H9 (cell line): ENCODE results near the gene GABBR2. TPM values are rescaled to one million over a fixed set of nuclear protein-coding genes. Genes with fewer than 3 reads are reported as not detected.

Experiments used
- DNase-seq: peaks from one replicate; pipeline ENCODE4 v3.0.0-alpha.2; 2017
- H2AFZ ChIP-seq: one replicate; pipeline ENCODE4 v1.6.1; 2013; ENCODE audit warnings: mild to moderate bottlenecking, low read length, control low read depth, moderate library complexity
- H2AK5ac ChIP-seq: 2 replicates; pipeline ENCODE4 v1.6.1; 2013; ENCODE audit warnings: low read length, control low read depth, mixed read lengths; ENCODE audit not compliant: insufficient read length
- H2BK120ac ChIP-seq: one replicate; pipeline ENCODE4 v1.6.1; 2013; ENCODE audit warnings: low read depth, mild to moderate bottlenecking, low read length, control low read depth, inconsistent platforms; ENCODE audit not compliant: poor library complexity, severe bottlenecking
- H2BK12ac ChIP-seq: 2 replicates; pipeline ENCODE4 v1.6.1; 2013; ENCODE audit warnings: low read length, control low read depth, mixed read lengths, low read depth; ENCODE audit not compliant: insufficient read length
- H2BK15ac ChIP-seq: 2 replicates; pipeline ENCODE4 v1.6.1; 2013; ENCODE audit warnings: low read depth, low read length, control low read depth
- H2BK20ac ChIP-seq: one replicate; pipeline ENCODE4 v1.6.1; 2013; ENCODE audit warnings: low read depth, mild to moderate bottlenecking, low read length, control low read depth, inconsistent platforms; ENCODE audit not compliant: poor library complexity, severe bottlenecking
- H2BK5ac ChIP-seq: 2 replicates; pipeline ENCODE4 v1.6.1; 2013; ENCODE audit warnings: low read length, control low read depth, mixed read lengths; ENCODE audit not compliant: insufficient read length
- H3K14ac ChIP-seq: 2 replicates; pipeline ENCODE4 v1.6.1; 2013; ENCODE audit warnings: low read length, control low read depth; ENCODE audit not compliant: insufficient read depth
- H3K18ac ChIP-seq: 2 replicates; pipeline ENCODE4 v1.6.1; 2013; ENCODE audit warnings: low read depth, mild to moderate bottlenecking, mixed read lengths, low read length, control low read depth; ENCODE audit not compliant: insufficient read length
- H3K23ac ChIP-seq: 2 replicates; pipeline ENCODE4 v1.6.1; 2013; ENCODE audit warnings: low read length, control low read depth, mixed read lengths, low read depth; ENCODE audit not compliant: insufficient read length
- H3K23me2 ChIP-seq: 2 replicates; pipeline ENCODE4 v1.6.1; 2013; ENCODE audit warnings: low read depth, mild to moderate bottlenecking, mixed read lengths, low read length, control low read depth; ENCODE audit not compliant: insufficient read length, poor library complexity, severe bottlenecking
- H3K27ac ChIP-seq: 2 replicates; pipeline ENCODE4 v1.5.1; 2013; ENCODE audit warnings: low read length, control low read depth, mixed read lengths, low read depth; ENCODE audit not compliant: insufficient read length
- H3K27me3 ChIP-seq: 2 replicates; pipeline ENCODE4 v1.6.1; 2013; ENCODE audit warnings: low read length, control low read depth, inconsistent platforms; ENCODE audit not compliant: insufficient read depth
- H3K4ac ChIP-seq: 2 replicates; pipeline ENCODE4 v1.6.1; 2013; ENCODE audit warnings: low read depth, mild to moderate bottlenecking, control low read depth, inconsistent platforms, low read length, moderate library complexity
- H3K4me1 ChIP-seq: 2 replicates; pipeline ENCODE4 v1.6.1; 2013; ENCODE audit warnings: low read length, control low read depth, inconsistent platforms; ENCODE audit not compliant: insufficient read depth
- H3K4me2 ChIP-seq: 2 replicates; pipeline ENCODE4 v1.6.1; 2013; ENCODE audit warnings: low read length, control low read depth, mixed read lengths; ENCODE audit not compliant: insufficient read length, insufficient read depth
- H3K56ac ChIP-seq: 2 replicates; pipeline ENCODE4 v1.6.1; 2013; ENCODE audit warnings: low read depth, mild to moderate bottlenecking, mixed read lengths, low read length, control low read depth; ENCODE audit not compliant: insufficient read length
- H3K79me1 ChIP-seq: 2 replicates; pipeline ENCODE4 v1.6.1; 2013; ENCODE audit warnings: low read depth, mild to moderate bottlenecking, moderate library complexity, low read length, control low read depth, inconsistent platforms; ENCODE audit not compliant: insufficient read depth, poor library complexity, severe bottlenecking
- H3K79me2 ChIP-seq: 2 replicates; pipeline ENCODE4 v1.6.1; 2013; ENCODE audit warnings: low read length, control low read depth, inconsistent platforms; ENCODE audit not compliant: insufficient read depth
- H3K9ac ChIP-seq: 2 replicates; pipeline ENCODE4 v1.6.1; 2013; ENCODE audit warnings: low read length, control low read depth, mixed read lengths; ENCODE audit not compliant: insufficient read length; ENCODE audit errors: extremely low read depth
- H3K9me3 ChIP-seq: one replicate; pipeline ENCODE4 v1.6.1; 2013; ENCODE audit warnings: low read depth, low read length, inconsistent platforms; ENCODE audit not compliant: control insufficient read depth
- H3T11ph ChIP-seq: one replicate; pipeline ENCODE4 v1.6.1; 2013; ENCODE audit warnings: mild to moderate bottlenecking, low read length, control low read depth, inconsistent platforms
- H4K20me1 ChIP-seq: one replicate; pipeline ENCODE4 v1.6.1; 2013; ENCODE audit not compliant: control insufficient read depth, insufficient read length, insufficient read depth
- H4K5ac ChIP-seq: 2 replicates; pipeline ENCODE4 v1.6.1; 2013; ENCODE audit warnings: low read depth, mild to moderate bottlenecking, mixed read lengths, low read length, control low read depth; ENCODE audit not compliant: insufficient read length
- H4K8ac ChIP-seq: replicated peaks from 2 replicates; pipeline ENCODE4 v1.6.1; 2013; ENCODE audit warnings: low read length, control low read depth, mixed read lengths, low read depth; ENCODE audit not compliant: insufficient read length
- H4K91ac ChIP-seq: 2 replicates; pipeline ENCODE4 v1.6.1; 2013; ENCODE audit warnings: low read depth, mild to moderate bottlenecking, moderate library complexity, mixed read lengths, low read length, control low read depth; ENCODE audit not compliant: insufficient read length
- H3K27ac Mint-ChIP-seq, 3 experiments: 2 replicates in 2 of 3; 3 replicates in 1 of 3; pipeline ENCODE4 v1.8.0; 2020 to 2021; ENCODE audit warnings: mixed read lengths in 3 of 3, mild to moderate bottlenecking in 1 of 3, moderate library complexity in 1 of 3
- H3K27me3 Mint-ChIP-seq: 2 replicates; pipeline ENCODE4 v1.8.0; 2021; ENCODE audit warnings: low read depth, mild to moderate bottlenecking, moderate library complexity, mixed read lengths
- H3K36me3 Mint-ChIP-seq, 3 experiments: 2 replicates in 2 of 3; 3 replicates in 1 of 3; pipeline ENCODE4 v1.8.0; 2020 to 2021; ENCODE audit warnings: low read depth in 3 of 3, mixed read lengths in 3 of 3; ENCODE audit not compliant: insufficient read depth in 1 of 3
- H3K4me1 Mint-ChIP-seq, 2 experiments: 2 replicates each; pipeline ENCODE4 v1.8.0; 2020; ENCODE audit warnings: mixed read lengths in 2 of 2
- H3K4me3 Mint-ChIP-seq, 2 experiments: 2 replicates in 1 of 2; 3 replicates in 1 of 2; pipeline ENCODE4 v1.8.0; 2020 to 2021; ENCODE audit warnings: mild to moderate bottlenecking in 2 of 2, mixed read lengths in 2 of 2, moderate library complexity in 1 of 2
- H3K9me3 Mint-ChIP-seq, 2 experiments: 2 replicates in 1 of 2; 3 replicates in 1 of 2; pipeline ENCODE4 v1.8.0; 2020; ENCODE audit warnings: mild to moderate bottlenecking in 2 of 2, mixed read lengths in 2 of 2, moderate library complexity in 1 of 2
- WGBS: extraction: QIAGEN DNeasy Blood & Tissue Kit; methylation state at CpG from one replicate; pipeline ENCODE4 v1.1.7; 2013; ENCODE audit warnings: missing lambda C conversion rate, low lambda C conversion rate, mixed read lengths; ENCODE audit not compliant: insufficient read length; ENCODE audit errors: extremely low coverage; 5-methylcytosine and 5-hydroxymethylcytosine counted together
- total RNA-seq: library from RNA; stranded (reverse); gene quantifications from 2 replicates; pipeline ENCODE4 v1.2.1, GENCODE V29; 2021
- TF ChIP-seq, protein P1 (sequence below): fragments of 200-600 bp; sonication (generic); conservative IDR thresholded peaks from 3 replicates; pipeline ENCODE4 v1.8.0; 2021; ENCODE audit warnings: antibody characterized with exemption, mild to moderate bottlenecking

The GABBR2 gene
- total RNA-seq, 1 experiment from 2014 or later, result 0.66 TPM

DNA sequence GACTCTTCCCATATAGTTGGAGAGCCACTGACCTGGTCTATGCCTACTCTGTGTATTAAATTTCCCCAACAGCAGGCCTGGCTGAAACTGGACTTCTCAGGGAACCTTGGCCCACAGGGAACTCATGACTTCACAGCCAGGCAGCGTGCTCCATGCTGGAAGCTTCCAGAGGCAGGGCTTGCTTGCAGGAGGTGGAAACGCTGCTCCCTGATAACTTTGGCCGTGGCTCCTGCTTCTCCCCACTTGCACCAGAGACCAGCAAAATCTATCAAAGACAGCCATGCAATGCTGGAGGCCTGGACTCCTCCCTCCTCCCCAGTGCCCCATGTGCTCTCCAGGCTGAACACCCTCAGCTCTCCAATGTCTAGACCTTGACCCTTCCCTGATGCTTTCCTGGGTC is 137.1 kb downstream of the GABBR2 start:
- Histone ChIP-seq H3K4me1 (no peaks in the 10 kb centered on the region), H3K79me2 (no peaks in the 10 kb centered on the region), H2BK15ac (no peak overlapping the region), H3K79me1 (no peaks in the 10 kb centered on the region), H3K9me3 (no peaks in the 10 kb centered on the region), H2BK120ac (no peak overlapping the region), H3K9ac (no peak overlapping the region), H3K23ac (no peak overlapping the region), H4K91ac (no peak overlapping the region), H3K23me2 (no peaks in the 10 kb centered on the region), H3K14ac (no peak overlapping the region), H2AK5ac (no peak overlapping the region), H3T11ph (no peak overlapping the region), H3K27me3 (no peaks in the 10 kb centered on the region), H3K56ac (no peak overlapping the region), H3K18ac (no peak overlapping the region), H2BK12ac (no peak overlapping the region), H2BK20ac (no peak overlapping the region), H2AFZ (no peak overlapping the region), H2BK5ac (no peak overlapping the region), H3K27ac (no peak overlapping the region), H3K4me2 (no peak overlapping the region), H4K20me1 (no peaks in the 10 kb centered on the region), H3K4ac (no peak overlapping the region), H4K5ac (no peak overlapping the region), H4K8ac (no peak overlapping the region)
- Mint-ChIP-seq H3K4me1 (peaks cover 0 to 5% of the 10 kb centered on the region in 2 experiments; a peak in 2 of 4 replicates), H3K27me3 (peaks cover 2% of the 10 kb centered on the region), H3K27ac (no peak overlapping the region; a peak in 1 of 7 replicates), H3K36me3 (no peaks in the 10 kb centered on the region; a peak in 1 of 7 replicates), H3K4me3 (no peak overlapping the region), H3K9me3 (no peaks in the 10 kb centered on the region)
- DNase-seq, result no peak
- WGBS, result no CpG with 5 or more reads among the region's 3 CpGs
- TF ChIP-seq, protein P1, sequence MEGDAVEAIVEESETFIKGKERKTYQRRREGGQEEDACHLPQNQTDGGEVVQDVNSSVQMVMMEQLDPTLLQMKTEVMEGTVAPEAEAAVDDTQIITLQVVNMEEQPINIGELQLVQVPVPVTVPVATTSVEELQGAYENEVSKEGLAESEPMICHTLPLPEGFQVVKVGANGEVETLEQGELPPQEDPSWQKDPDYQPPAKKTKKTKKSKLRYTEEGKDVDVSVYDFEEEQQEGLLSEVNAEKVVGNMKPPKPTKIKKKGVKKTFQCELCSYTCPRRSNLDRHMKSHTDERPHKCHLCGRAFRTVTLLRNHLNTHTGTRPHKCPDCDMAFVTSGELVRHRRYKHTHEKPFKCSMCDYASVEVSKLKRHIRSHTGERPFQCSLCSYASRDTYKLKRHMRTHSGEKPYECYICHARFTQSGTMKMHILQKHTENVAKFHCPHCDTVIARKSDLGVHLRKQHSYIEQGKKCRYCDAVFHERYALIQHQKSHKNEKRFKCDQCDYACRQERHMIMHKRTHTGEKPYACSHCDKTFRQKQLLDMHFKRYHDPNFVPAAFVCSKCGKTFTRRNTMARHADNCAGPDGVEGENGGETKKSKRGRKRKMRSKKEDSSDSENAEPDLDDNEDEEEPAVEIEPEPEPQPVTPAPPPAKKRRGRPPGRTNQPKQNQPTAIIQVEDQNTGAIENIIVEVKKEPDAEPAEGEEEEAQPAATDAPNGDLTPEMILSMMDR, result no peak
